B cell (primary cell): ENCODE results near the gene TTLL1. TPM values are rescaled to one million over a fixed set of nuclear protein-coding genes. Genes with fewer than 3 reads are reported as not detected.

ENCODE experiments used
- ATAC-seq: fragments of 200-7000 bp; cut with Tn5 transposase; one replicate; pipeline ENCODE4 v1.10.0; 2021; ENCODE audit warnings: low read depth, mild to moderate bottlenecking, moderate number of reproducible peaks, moderate library complexity
- CTCF ChIA-PET: fragments of 350-600 bp; sonication (Branson Sonifier 250); formaldehyde crosslinking; loops from one replicate; lab custom pipeline; 2021; ENCODE audit warnings: antibody characterized with exemption, inconsistent platforms; lab: Charles Lee
- POLR2A ChIA-PET: fragments of 350-600 bp; sonication (Branson Sonifier 250); formaldehyde crosslinking; loops from one replicate; lab custom pipeline; 2021; ENCODE audit warnings: antibody characterized with exemption; lab: Charles Lee
- DNase-seq: peaks from one replicate; pipeline ENCODE4 v3.0.0; 2013
- H2AFZ ChIP-seq: 2 replicates; pipeline ENCODE4 v1.6.1; 2012; ENCODE audit warnings: mild to moderate bottlenecking, low read depth, low read length; ENCODE audit not compliant: insufficient read depth, poor library complexity, severe bottlenecking
- H3K27ac ChIP-seq, 2 donors: 1 replicate in 1 of 2; 2 replicates in 1 of 2; pipeline ENCODE4 v1.5.1; 2012 to 2013; ENCODE audit warnings: low read length in 2 of 2, mild to moderate bottlenecking in 2 of 2, moderate library complexity in 1 of 2
- H3K27me3 ChIP-seq, 4 experiments: fragments of 200-600 bp in 1 of 4; sonication (generic) in 1 of 4; replicated peaks in 1 of 4; 1 replicate in 2 of 4; 2 replicates in 2 of 4; pipeline versions ENCODE4 v1.6.1 to v1.7.0; 2013 to 2016; ENCODE audit warnings: low read length in 3 of 4, mild to moderate bottlenecking in 2 of 4, mixed read lengths in 1 of 4, moderate library complexity in 1 of 4; ENCODE audit not compliant: insufficient read depth in 4 of 4, control insufficient read depth in 3 of 4; ENCODE audit errors: control extremely low read depth in 1 of 4
- H3K36me3 ChIP-seq, 2 experiments: replicated peaks in 1 of 2; 1 replicate in 1 of 2; 2 replicates in 1 of 2; pipeline versions ENCODE4 v1.6.1 to v1.7.1; 2013; ENCODE audit warnings: low read length in 1 of 2; ENCODE audit not compliant: insufficient read depth in 2 of 2, control insufficient read depth in 1 of 2; ENCODE audit errors: control extremely low read depth in 1 of 2, extremely low read depth in 1 of 2
- H3K4me1 ChIP-seq, 2 donors: fragments of 200-600 bp in 1 of 2; sonication (generic) in 1 of 2; 1 replicate in 1 of 2; 2 replicates in 1 of 2; pipeline versions ENCODE4 v1.5.1 to v1.6.1; 2013 to 2017; ENCODE audit warnings: low read length in 2 of 2; ENCODE audit not compliant: control insufficient read depth in 2 of 2, insufficient read depth in 2 of 2
- H3K4me2 ChIP-seq: replicated peaks from 2 replicates; pipeline ENCODE3; 2012; ENCODE audit warnings: mild to moderate bottlenecking, low read depth, low read length; ENCODE audit not compliant: poor library complexity, severe bottlenecking
- H3K4me3 ChIP-seq, 5 experiments: fragments of 200-600 bp in 1 of 5; sonication (generic) in 1 of 5; 1 replicate in 3 of 5; 2 replicates in 2 of 5; pipeline versions ENCODE4 v1.5.1 to v1.7.0; 2011 to 2016; ENCODE audit warnings: low read length in 4 of 5, mild to moderate bottlenecking in 4 of 5, low read depth in 2 of 5, control low read depth in 1 of 5, moderate library complexity in 1 of 5; ENCODE audit not compliant: insufficient read depth in 1 of 5; ENCODE audit errors: control extremely low read depth in 1 of 5, extremely low read depth in 1 of 5
- H3K79me2 ChIP-seq: fragments of 200-600 bp; sonication (generic); one replicate; pipeline ENCODE4 v1.6.0; 2016; ENCODE audit warnings: low read length; ENCODE audit not compliant: control insufficient read depth, insufficient read depth
- H3K9ac ChIP-seq: fragments of 200-600 bp; sonication (generic); 2 replicates; pipeline ENCODE4 v1.6.1; 2017; ENCODE audit warnings: mild to moderate bottlenecking, low read length, moderate library complexity
- H3K9me3 ChIP-seq, 3 donors: one replicate each; pipeline versions ENCODE4 v1.6.1 to v1.7.1; 2013; ENCODE audit warnings: low read length in 2 of 3; ENCODE audit not compliant: control insufficient read depth in 2 of 3, insufficient read depth in 1 of 3; ENCODE audit errors: control extremely low read depth in 1 of 3
- H4K20me1 ChIP-seq: 2 replicates; pipeline ENCODE4 v1.6.0; 2012; ENCODE audit warnings: mild to moderate bottlenecking, low read length; ENCODE audit not compliant: insufficient read depth, control insufficient read depth, poor library complexity, severe bottlenecking
- H3K27ac Mint-ChIP-seq: one replicate; pipeline ENCODE4 v1.8.0; 2021; ENCODE audit warnings: mixed read lengths
- H3K27me3 Mint-ChIP-seq: one replicate; pipeline ENCODE4 v1.8.0; 2021; ENCODE audit warnings: mixed read lengths
- H3K4me1 Mint-ChIP-seq: one replicate; pipeline ENCODE4 v1.8.0; 2021; ENCODE audit warnings: mixed read lengths
- H3K4me3 Mint-ChIP-seq: one replicate; pipeline ENCODE4 v1.8.0; 2021; ENCODE audit warnings: mixed read lengths
- H3K9me3 Mint-ChIP-seq: one replicate; pipeline ENCODE4 v1.8.0; 2022; ENCODE audit warnings: mixed read lengths; ENCODE audit not compliant: insufficient read depth
- EZH2 ChIP-seq: IDR thresholded peaks from 2 replicates; pipeline ENCODE4 v1.6.1; 2012; ENCODE audit warnings: borderline replicate concordance, low read depth, mild to moderate bottlenecking, moderate library complexity, low read length; ENCODE audit not compliant: insufficient read depth, poor library complexity, severe bottlenecking
- whole genome bisulfite sequencing: methylation state at CpG from one replicate; pipeline ENCODE4 v1.1.5; 2013; ENCODE audit warnings: missing lambda C conversion rate; ENCODE audit not compliant: insufficient coverage; 5-methylcytosine and 5-hydroxymethylcytosine counted together
- intact Hi-C: fragments of 100-400 bp; cut with micrococcal nuclease; formaldehyde crosslinking; loops from one replicate; pipeline ENCODE4 v1.10.0; 2022
- polyA plus RNA-seq: library from polyadenylated mRNA; depleted of rRNA; stranded (reverse); fragments of >200 nt; gene quantifications from 2 replicates; pipeline ENCODE4 v1.2.3, GENCODE V29; 2012
- total RNA-seq, 2 donors: library from RNA; stranded (reverse); fragments of 120-200 nt in 1 of 2; gene quantifications; 1 replicate in 1 of 2; 2 replicates in 1 of 2; pipeline versions ENCODE4 v1.2.3 to v1.2.4, GENCODE V29; 2013 to 2022
- TF ChIP-seq, protein P1 (sequence below): fragments of 200-600 bp; IDR thresholded peaks from one replicate; pipeline ENCODE4 v1.8.0; 2022; ENCODE audit warnings: antibody characterized with exemption, mild to moderate bottlenecking

Gene TTLL1
- total and polyA plus RNA-seq, 2 donors (not counting 1 experiment from before 2014, with no cell fraction given): 3.0 to 3.3 TPM

DNA sequence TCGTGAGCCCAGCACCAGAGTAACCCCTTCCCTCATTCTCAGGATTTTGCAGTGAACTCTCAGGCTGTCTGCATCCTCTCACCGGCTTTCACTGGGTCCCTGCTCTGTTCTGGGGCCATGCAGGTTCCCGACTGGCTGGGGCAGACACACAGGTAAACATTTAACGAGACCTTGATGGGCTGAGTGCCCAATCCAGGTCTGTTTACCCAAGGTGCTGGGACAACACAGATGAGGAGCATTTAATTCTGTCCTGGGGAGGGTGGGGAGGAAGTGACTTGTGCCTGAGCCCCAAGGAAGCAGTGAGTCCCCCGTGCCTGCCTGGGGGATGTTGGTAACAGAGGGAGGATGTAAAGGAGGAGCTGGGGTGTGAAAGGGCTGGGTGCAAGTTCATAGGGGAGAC is 25.8 kb upstream of the TTLL1 start:
- TF ChIP-seq, protein P1, sequence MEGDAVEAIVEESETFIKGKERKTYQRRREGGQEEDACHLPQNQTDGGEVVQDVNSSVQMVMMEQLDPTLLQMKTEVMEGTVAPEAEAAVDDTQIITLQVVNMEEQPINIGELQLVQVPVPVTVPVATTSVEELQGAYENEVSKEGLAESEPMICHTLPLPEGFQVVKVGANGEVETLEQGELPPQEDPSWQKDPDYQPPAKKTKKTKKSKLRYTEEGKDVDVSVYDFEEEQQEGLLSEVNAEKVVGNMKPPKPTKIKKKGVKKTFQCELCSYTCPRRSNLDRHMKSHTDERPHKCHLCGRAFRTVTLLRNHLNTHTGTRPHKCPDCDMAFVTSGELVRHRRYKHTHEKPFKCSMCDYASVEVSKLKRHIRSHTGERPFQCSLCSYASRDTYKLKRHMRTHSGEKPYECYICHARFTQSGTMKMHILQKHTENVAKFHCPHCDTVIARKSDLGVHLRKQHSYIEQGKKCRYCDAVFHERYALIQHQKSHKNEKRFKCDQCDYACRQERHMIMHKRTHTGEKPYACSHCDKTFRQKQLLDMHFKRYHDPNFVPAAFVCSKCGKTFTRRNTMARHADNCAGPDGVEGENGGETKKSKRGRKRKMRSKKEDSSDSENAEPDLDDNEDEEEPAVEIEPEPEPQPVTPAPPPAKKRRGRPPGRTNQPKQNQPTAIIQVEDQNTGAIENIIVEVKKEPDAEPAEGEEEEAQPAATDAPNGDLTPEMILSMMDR: no peak
- no peak for TF ChIP-seq EZH2
- H3K36me3 ChIP-seq: no peaks in the 10 kb centered on the region
- DNase-seq (no peak), ATAC-seq (no peak)
- H3K79me2 ChIP-seq: peaks cover 9% of the 10 kb centered on the region
- WGBS: 47% methylated on average over 5 of the region's 5 CpGs
- no peak overlapping the region for H3K4me3 ChIP-seq
- intact Hi-C loops: no loop called here
- H3K27me3 Mint-ChIP-seq: peaks cover 37% of the 10 kb centered on the region
- no peaks in the 10 kb centered on the region for H3K9me3 Mint-ChIP-seq
- no peak overlapping the region for H3K9ac ChIP-seq
- H3K4me2 ChIP-seq: peak overlapping the region; percentile 1
- POLR2A ChIA-PET: no interaction called here
- peak overlapping the region; percentile 23 for H3K4me3 Mint-ChIP-seq
- H3K27ac Mint-ChIP-seq: peak overlapping the region; percentile 41
- H3K4me1 ChIP-seq: peaks cover 63 to 81% of the 10 kb centered on the region in 2 donors
- H3K4me1 Mint-ChIP-seq: peaks cover 57% of the 10 kb centered on the region
- peaks cover 0 to 69% (median 32%) of the 10 kb centered on the region in 4 experiments for H3K27me3 ChIP-seq
- peaks cover 0 to 17% (median 0%) of the 10 kb centered on the region in 3 donors for H3K9me3 ChIP-seq
- CTCF ChIA-PET: no interaction called here
- H3K27ac ChIP-seq: no peak overlapping the region
- H4K20me1 ChIP-seq: peaks cover 8% of the 10 kb centered on the region
- H2AFZ ChIP-seq: no peak overlapping the region

DNA sequence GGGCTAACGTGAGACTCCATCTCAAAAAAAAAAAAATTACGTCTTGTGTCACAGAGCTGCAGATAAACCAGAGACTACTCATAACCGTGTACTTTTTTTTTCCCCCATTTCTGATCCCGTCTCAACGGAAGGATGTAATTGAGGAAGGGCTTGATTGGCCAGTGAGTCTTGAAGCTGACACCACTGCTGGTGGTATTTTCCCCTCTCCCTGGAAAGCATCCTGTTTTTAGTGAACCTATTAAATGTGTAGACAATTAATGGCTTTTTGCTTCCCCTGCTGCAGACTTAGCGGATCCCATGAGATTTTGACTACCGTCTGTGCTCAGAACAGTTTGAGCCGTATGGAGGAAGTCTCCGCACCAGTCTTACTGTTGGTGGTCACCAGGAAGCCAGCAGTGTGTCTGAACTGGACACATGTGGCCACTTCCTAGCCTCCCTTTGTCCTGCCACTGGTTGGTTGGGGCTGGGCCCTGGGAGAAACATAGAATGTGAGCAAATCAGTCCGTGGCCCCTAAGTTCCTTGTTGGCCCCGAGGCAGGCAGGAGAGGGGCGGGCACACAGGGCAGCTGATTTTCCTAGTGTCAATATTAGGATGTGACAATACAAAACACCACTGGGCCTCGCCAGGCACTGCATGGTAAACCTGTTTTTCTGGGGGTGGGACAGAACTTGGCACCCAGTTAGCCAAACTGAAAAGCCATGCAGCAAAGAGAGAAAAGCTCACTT is 24.5 kb upstream of the TTLL1 start:
- Histone ChIP-seq H3K36me3 (no peaks in the 10 kb centered on the region), H3K27me3 (peaks cover 0 to 71% (median 34%) of the 10 kb centered on the region in 4 experiments), H3K9ac (no peak overlapping the region), H3K79me2 (peaks cover 9% of the 10 kb centered on the region), H2AFZ (no peak overlapping the region), H3K9me3 (peaks cover 0 to 16% (median 0%) of the 10 kb centered on the region in 3 donors), H3K27ac (no peak overlapping the region), H3K4me2 (no peak overlapping the region), H3K4me1 (peaks cover 52 to 70% of the 10 kb centered on the region in 2 donors), H4K20me1 (peaks cover 8% of the 10 kb centered on the region), H3K4me3 (no peak overlapping the region)
- ATAC-seq (no peak), DNase-seq (no peak)
- ChIA-PET POLR2A (no interaction called here), CTCF (interaction anchor here (1.3 kb wide), 1 partner anchor 23 kb away, joined by 4 read pairs; no protein-coding TSS in a partner anchor)
- TF ChIP-seq EZH2: no peak
- TF ChIP-seq, protein P1: no peak
- Mint-ChIP-seq H3K27ac (no peak overlapping the region), H3K4me1 (peaks cover 45% of the 10 kb centered on the region), H3K4me3 (no peak overlapping the region), H3K27me3 (peaks cover 35% of the 10 kb centered on the region), H3K9me3 (no peaks in the 10 kb centered on the region)
- intact Hi-C loops: no loop called here
- WGBS: 37% methylated on average over 5 of the region's 13 CpGs
